Measurements from ENCODE around the gene SFXN5.
"Not testable (repeated sequence)": the region's sequence is repeated elsewhere in the genome, so short reads cannot be mapped to it uniquely, and the experiment has no call there.

SFXN5 gene

GRCh38 chr2:72917138-72917876, 154.2 kb downstream of the SFXN5 start, which contains the start of gene EMX1:
Gene EMX1, plus strand, starts transcription at chr2:72917519. Its CDS starts 334 bp downstream, at chr2:72917853.
- peak; percentile 14 for DNase-seq

DNA sequence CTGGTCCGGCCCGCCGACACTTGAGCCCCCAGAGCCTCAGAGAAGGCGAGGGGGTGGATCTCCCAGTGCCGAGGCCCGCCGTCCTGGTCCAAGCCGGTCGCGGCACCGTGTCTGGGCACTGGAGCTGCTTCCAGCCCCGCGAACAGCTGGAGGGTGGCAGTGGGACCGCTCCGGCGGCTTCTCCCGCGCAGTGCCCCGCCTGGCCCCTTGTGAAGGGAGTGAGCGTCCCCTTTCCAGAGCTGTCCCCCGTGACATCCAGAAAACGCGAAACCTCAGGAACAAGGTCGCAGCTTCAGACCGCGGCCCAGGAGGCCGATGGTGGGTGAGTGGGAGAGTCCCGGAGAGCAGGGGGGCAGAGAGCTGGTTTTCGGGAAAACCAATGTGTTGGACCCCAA, 154.8 kb downstream of the SFXN5 start:
- DNase-seq, result no peak

GRCh38 chr2:72915907-72916742, 155.4 kb downstream of the SFXN5 start:
- DNase-seq, result peak; percentile 10

DNA sequence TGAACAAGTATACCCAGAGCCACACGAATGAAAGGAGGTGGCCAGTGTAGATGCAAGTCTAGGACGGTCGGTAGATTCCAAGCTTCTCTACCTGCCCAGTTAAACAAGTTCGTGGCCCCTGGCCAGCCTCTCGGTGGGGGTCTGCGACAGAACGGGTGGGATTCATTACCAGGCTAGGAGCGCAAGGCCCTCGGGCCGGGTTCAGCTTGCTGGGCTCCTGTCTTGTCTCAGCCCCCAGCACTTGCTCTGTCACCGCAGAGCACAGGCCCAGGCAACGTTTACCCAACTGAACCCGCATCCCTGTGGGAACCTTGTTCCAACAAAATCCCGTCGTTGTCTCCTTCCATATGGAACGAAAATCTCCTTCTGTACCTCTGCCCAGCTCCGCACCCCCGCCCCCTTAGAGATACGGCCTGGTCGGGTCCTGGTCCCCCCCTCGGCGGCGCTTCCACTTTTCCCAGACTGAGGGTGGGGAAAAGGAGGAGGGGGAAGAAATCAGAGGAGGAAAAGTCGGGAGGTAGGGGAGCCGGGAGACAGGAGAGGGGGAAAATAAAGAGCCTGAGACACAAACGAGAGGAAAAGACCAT, 156.1 kb downstream of the SFXN5 start:
- no peak for DNase-seq

- no peak for DNase-seq
These were observed 156.8 kb downstream of the SFXN5 start for GRCh38 chr2:72914589-72915319.

GRCh38 chr2:72914206-72914559, 157.3 kb downstream of the SFXN5 start:
- no peak for DNase-seq

DNA sequence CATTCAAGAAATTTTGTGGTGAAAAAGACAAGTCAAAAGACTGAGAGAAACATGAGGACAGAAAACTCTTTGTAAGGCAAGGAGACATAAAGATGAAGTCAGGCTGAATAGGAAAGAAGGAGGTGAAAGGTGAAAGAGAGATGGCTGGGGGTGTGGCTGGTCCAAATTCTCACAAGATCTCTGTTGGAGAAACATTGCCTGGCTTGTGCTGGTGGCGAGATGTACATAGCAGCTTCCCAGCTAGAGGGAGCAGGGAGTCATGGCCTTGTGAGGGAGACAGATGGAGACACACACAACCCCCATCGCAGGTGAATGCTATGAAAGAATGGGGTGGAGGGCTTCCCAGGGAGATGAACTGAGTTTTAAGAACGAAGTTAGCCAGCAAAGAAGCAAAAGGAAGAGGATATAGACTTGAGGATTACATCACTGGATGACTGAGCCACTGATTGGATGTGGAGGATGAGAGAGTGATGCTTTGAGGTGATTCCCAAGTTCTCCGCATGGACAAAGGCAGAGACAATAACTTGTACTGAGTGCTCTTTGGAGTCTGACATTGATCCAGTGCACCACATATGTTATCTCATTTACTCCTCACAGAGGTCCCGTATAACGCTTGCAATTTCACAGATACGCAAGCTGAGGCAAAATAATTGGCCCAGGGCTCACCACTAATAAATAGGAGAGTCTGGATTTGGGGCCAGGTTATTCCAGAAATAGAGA, 157.9 kb downstream of the SFXN5 start:
- no peak for DNase-seq

- no peak for DNase-seq
These were observed 160.3 kb downstream of the SFXN5 start for GRCh38 chr2:72911256-72911655.

GRCh38 chr2:72908741-72909140, 162.8 kb downstream of the SFXN5 start:
- no peak for DNase-seq

GRCh38 chr2:72907369-72907768, 164.1 kb downstream of the SFXN5 start:
- DNase-seq, result not testable (repeated sequence)

GRCh38 chr2:72901426-72901825, 170.1 kb downstream of the SFXN5 start:
- no peak for DNase-seq

GRCh38 chr2:72900191-72900825, 171.2 kb downstream of the SFXN5 start:
- no peak for DNase-seq

- DNase-seq, result no peak
These were observed 173.0 kb downstream of the SFXN5 start for GRCh38 chr2:72898585-72898906.

- DNase-seq, result no peak
These were observed 173.5 kb downstream of the SFXN5 start for GRCh38 chr2:72897785-72898584.

GRCh38 chr2:72896446-72896845, 175.1 kb downstream of the SFXN5 start:
- no peak for DNase-seq

GRCh38 chr2:72895759-72896281, 175.7 kb downstream of the SFXN5 start:
- no peak for DNase-seq

DNA sequence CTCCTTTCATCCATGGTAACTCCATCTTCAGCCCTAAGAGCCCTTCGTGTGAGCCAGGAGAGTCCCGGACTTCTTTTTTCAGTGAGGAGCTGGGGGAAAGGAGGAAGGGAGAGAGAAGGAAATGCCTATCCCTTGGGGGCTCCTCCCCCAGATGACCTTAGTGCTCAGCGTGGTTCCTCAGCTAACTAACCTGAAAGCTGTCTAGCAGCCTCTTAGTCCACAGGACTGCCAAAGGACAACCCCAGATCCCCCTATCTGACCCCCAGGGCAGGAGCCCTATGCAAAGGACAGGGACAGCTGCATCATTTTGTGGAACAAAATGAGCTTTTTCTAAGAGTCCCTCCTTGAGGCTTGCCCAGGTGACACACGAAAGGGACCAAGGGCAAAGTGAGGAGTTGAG, 176.4 kb downstream of the SFXN5 start:
- no peak for DNase-seq

DNA sequence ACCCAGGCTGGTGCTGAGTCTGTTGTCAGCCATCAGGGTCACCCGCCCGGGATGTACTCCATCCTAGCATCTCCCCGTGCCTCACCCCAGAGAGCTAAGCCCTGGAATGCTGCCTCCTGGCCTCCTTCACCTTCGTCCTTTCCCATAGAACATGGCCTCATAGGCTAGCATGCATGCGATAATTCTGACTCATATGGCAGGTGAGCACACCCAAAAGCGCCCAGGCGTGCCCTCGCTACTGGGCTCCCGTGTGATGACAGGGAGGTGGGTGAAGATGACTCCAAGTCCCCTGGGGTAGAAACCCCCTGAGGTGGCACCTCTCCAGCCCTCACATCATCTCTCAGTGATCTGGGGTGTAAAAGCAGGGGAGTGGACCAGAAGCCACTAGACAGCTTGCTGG, 177.0 kb downstream of the SFXN5 start:
- DNase-seq, result no peak

- DNase-seq, result no peak
These were observed 177.8 kb downstream of the SFXN5 start for GRCh38 chr2:72893594-72894319.

- DNase-seq, result peak; percentile 42
These were observed 178.9 kb downstream of the SFXN5 start for GRCh38 chr2:72892506-72893173.

Measured in CD4-positive, alpha-beta T cell treated with Interleukin-4 for 4 hours (primary cell).